ENCODE data around the gene GNAI1.
"Not testable (repeated sequence)": the region's sequence is repeated elsewhere in the genome, so short reads cannot be mapped to it uniquely, and the experiment has no call there.

Gene GNAI1

GRCh38 chr7:80132594-80132993 is 2.0 kb upstream of the GNAI1 start:
- DNase-seq (ENCODE audit: low spot score), result no peak

- DNase-seq (ENCODE audit: low spot score), result peak; percentile 34
Measured at GRCh38 chr7:80133361-80134114, 1.1 kb upstream of the GNAI1 start.

GRCh38 chr7:80134115-80134535 is 506 bp upstream of the GNAI1 start:
- peak; percentile 22 for DNase-seq (ENCODE audit: low spot score)

GRCh38 chr7:80135309-80136104 is 876 bp downstream of the GNAI1 start:
- peak; percentile 42 for DNase-seq (ENCODE audit: low spot score)

GRCh38 chr7:80136261-80137055 is 1.8 kb downstream of the GNAI1 start:
- DNase-seq (ENCODE audit: low spot score), result peak; percentile 57

GRCh38 chr7:80137410-80137809 is 2.8 kb downstream of the GNAI1 start:
- DNase-seq (ENCODE audit: low spot score), result no peak

- no peak for DNase-seq (ENCODE audit: low spot score)
Measured at GRCh38 chr7:80139236-80139635, 4.6 kb downstream of the GNAI1 start.

- DNase-seq (ENCODE audit: low spot score), result no peak
Measured at GRCh38 chr7:80140388-80140787, 5.8 kb downstream of the GNAI1 start.

- DNase-seq (ENCODE audit: low spot score), result no peak
Measured at GRCh38 chr7:80141376-80141775, 6.7 kb downstream of the GNAI1 start.

- DNase-seq (ENCODE audit: low spot score), result no peak
Measured at GRCh38 chr7:80142853-80143580, 8.4 kb downstream of the GNAI1 start.

GRCh38 chr7:80145780-80146422 is 11.3 kb downstream of the GNAI1 start:
- peak; percentile 19 for DNase-seq (ENCODE audit: low spot score)

GRCh38 chr7:80146545-80147182 is 12.0 kb downstream of the GNAI1 start:
- DNase-seq (ENCODE audit: low spot score), result no peak

GRCh38 chr7:80147543-80148391 is 13.1 kb downstream of the GNAI1 start:
- DNase-seq (ENCODE audit: low spot score), result peak; percentile 15

- DNase-seq (ENCODE audit: low spot score), result peak; percentile 81
Measured at GRCh38 chr7:80150611-80151273, 16.1 kb downstream of the GNAI1 start.

GRCh38 chr7:80151274-80151665 is 16.6 kb downstream of the GNAI1 start:
- DNase-seq (ENCODE audit: low spot score), result peak; percentile 63

GRCh38 chr7:80153446-80153845 is 18.8 kb downstream of the GNAI1 start:
- peak; percentile 14 for DNase-seq (ENCODE audit: low spot score)

GRCh38 chr7:80154656-80155333 is 20.2 kb downstream of the GNAI1 start:
- DNase-seq (ENCODE audit: low spot score), result no peak

GRCh38 chr7:80155374-80155773 is 20.7 kb downstream of the GNAI1 start:
- no peak for DNase-seq (ENCODE audit: low spot score)

- not testable (repeated sequence) for DNase-seq (ENCODE audit: low spot score)
Measured at GRCh38 chr7:80157770-80158169, 23.1 kb downstream of the GNAI1 start.
